ENCODE data around the gene SP5.
"Not testable (repeated sequence)": the region's sequence is repeated elsewhere in the genome, so short reads cannot be mapped to it uniquely, and the experiment has no call there.

SP5 gene

GRCh38 chr2:170711774-170712652 lies 3.1 kb upstream of the SP5 start:
- DNase-seq = no peak

GRCh38 chr2:170712653-170713542 lies 2.2 kb upstream of the SP5 start:
- no peak for DNase-seq

- DNase-seq = no peak
Observed at GRCh38 chr2:170713543-170714380, 1.4 kb upstream of the SP5 start.

DNA sequence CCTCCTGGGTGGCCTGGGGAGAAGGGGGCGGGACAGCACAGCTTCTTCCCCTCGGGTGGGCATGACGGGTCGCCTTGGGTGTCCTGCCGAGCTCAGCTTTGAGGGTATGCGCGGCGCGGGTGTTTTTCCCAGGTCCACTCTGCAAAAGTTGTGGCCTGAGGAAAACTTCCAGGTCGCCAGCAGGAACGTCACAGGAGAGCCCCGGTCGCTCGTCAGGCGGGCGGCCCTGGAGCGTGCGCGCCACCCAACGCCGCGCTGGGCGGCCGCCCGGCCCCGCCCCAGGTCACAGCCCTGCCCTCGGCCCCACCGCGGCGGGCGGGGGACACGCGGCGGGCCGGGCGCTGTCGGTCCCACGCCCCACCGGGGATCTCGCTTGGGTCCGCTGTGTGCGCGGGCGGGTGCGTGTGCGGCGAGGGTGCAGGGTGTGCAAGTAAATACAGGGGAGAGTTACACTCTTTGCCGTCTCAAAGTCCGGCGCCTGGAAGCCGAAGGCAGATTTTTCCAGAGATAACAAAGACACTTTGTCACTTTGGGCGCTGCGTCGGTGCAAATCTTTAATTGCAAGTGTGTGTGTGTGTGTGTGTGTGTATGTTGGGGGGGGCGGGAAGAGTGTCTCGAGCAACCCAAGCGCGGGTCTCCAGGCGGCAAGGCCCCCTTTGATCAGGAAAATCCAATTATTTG lies 616 bp upstream of the SP5 start:
- DNase-seq = no peak

GRCh38 chr2:170715932-170716777 lies 1.0 kb downstream of the SP5 start:
- DNase-seq = no peak

DNA sequence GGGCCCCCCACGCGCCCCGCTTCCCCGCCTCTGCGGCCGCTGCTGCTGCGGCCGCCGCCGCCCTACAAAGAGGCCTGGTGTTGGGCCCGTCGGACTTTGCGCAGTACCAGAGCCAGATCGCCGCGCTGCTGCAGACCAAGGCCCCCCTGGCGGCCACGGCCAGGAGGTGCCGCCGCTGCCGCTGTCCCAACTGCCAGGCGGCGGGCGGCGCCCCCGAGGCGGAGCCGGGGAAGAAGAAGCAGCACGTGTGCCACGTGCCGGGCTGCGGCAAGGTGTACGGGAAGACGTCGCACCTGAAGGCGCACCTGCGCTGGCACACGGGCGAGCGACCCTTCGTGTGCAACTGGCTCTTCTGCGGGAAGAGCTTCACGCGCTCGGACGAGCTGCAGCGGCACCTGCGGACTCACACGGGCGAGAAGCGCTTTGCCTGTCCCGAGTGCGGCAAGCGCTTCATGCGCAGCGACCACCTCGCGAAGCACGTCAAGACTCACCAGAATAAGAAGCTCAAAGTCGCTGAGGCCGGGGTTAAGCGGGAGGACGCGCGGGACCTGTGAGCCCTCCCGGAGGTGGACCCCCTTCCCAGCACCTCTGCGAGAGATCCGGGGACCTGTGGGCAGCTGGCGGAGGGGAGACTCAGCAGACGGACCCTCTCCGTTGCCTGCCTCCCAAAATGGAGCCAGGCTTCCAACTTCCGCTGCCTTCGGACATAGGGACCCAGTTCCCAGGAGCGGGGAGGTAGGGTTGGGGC lies 1.9 kb downstream of the SP5 start:
- DNase-seq = peak in 1 of 2 donors; percentile 28

GRCh38 chr2:170717599-170717963 lies 2.4 kb downstream of the SP5 start:
- no peak for DNase-seq

DNA sequence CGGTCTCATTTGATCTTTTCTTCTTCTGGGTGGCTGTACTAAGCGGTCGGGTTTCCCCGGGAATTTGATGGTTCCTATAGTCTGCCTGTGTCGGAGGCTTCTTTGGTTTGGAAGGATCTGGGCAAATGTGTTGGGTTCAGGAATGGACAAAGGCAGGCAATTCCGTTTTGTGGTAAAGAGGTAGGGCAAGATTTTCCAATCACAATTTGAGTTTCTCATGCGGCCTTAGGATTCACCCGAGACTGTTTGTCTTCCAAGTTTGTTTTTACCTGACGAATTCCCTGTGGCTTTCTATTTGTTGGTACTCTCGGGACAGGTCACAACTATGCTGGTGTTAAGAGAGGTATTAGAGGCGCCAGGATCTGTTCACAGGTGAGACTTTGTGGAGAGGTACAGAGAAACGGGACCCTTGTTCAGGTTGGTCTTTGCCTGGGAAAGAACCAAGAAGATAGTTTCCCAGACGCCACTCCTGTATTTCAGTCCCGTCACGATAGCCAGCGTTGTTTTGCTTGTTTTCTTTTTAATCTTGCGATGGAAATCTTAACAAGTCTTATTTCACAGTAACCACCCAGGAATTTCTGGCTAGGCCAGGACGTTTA lies 3.0 kb downstream of the SP5 start:
- no peak for DNase-seq

GRCh38 chr2:170719810-170720209 lies 4.7 kb downstream of the SP5 start:
- no peak for DNase-seq

DNA sequence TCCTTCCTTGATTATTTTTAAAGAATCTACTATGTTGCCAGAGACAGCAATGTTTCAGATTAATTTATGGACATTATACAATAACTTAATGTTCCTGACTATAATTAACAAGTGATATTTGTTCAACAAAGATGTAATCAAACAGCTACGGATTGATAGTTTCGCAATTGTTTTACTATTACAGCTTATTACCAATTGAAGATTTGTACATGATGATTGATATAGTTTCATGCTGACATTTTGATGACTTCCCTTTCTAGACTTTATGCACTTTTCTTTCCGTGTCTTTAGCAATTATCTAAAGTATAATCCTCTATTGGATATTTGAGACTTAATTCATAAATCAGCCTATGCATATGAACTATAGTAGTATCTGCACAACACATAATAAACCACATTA lies 6.5 kb downstream of the SP5 start:
- no peak for DNase-seq

DNA sequence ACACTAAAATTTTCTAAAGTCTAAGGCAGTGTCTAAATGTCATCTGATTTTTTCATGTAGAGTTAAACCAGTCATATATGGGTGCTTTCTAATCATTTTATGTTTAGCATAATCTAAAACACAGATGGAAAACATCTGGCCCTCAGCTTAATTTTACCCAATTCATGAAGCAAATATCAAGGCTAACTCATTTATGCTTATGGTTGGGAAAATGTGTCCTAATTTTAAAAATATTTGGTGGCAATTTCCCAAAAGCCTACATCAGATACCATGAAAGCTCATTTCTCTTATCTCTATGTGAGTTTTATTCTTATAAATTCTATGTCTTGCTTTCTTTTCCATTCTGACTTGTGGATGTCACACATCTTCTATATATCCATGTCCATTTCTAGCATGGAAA lies 7.2 kb downstream of the SP5 start:
- DNase-seq = no peak

GRCh38 chr2:170723446-170723958 lies 8.4 kb downstream of the SP5 start:
- DNase-seq = no peak

- DNase-seq = no peak
Observed at GRCh38 chr2:170733798-170734600, 18.9 kb downstream of the SP5 start.

- not testable (repeated sequence) for DNase-seq
Observed at GRCh38 chr2:170734601-170735000, 19.5 kb downstream of the SP5 start.

GRCh38 chr2:170736628-170737027 lies 21.5 kb downstream of the SP5 start:
- DNase-seq = no peak

- no peak for DNase-seq
Observed at GRCh38 chr2:170737406-170737805, 22.3 kb downstream of the SP5 start.

GRCh38 chr2:170737821-170738220 lies 22.7 kb downstream of the SP5 start:
- no peak for DNase-seq

- no peak for DNase-seq
Observed at GRCh38 chr2:170739048-170739447, 23.9 kb downstream of the SP5 start.

DNA sequence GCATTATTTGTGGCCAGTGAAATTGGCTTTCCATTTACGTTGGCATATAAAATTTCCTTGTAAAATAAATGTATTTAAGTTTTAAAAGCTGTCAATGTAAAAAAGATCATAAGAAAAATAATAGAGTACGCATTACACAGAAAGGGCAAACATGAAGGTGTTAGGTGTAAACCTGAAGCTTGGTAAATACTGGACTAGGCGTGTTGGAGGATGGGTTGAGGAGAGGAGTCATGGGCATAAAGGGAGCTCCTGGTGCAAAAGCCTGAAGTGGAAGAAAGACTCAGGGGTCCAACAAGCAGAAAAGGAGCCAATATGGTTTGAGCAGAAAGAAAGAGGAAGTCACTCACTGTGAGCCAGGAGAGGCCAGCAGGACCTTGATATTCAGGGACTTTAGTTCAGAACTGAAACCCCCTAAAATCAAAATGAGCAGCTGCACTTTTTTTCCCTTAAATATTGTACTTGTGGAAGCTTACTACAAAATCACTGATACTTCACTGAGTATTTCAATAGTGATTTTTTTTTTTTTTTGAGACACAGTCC lies 24.4 kb downstream of the SP5 start:
- DNase-seq = no peak
